GM19193 (cell line): ENCODE results near the gene SHC3.

Source experiments
- POLR2A ChIP-seq: IDR thresholded peaks from 4 replicates; pipeline ENCODE4 v1.6.1; 2011; ENCODE audit not compliant: insufficient read depth, insufficient read length; ENCODE audit errors: extremely low read depth

SHC3 gene

DNA sequence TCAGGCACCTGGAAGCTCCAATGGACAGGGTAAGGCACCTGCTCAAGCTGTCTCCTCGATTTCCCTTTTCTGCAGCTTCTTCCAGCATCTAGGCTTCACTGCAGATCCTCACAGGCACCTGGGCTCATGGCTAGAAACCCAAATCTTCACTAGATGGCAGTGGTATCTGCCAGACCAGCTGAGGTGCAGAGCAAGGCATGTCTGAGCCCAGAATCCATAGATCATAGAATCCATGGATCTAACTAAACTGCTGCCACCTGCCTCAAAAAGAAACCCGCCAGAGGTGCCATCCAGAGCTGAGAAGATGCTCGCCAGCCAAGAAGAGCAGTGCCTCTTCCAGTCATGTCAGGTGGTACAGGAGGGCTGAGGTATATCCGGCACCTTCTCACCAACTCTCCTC, 6.9 kb downstream of the SHC3 start:
- no peak for TF ChIP-seq POLR2A

DNA sequence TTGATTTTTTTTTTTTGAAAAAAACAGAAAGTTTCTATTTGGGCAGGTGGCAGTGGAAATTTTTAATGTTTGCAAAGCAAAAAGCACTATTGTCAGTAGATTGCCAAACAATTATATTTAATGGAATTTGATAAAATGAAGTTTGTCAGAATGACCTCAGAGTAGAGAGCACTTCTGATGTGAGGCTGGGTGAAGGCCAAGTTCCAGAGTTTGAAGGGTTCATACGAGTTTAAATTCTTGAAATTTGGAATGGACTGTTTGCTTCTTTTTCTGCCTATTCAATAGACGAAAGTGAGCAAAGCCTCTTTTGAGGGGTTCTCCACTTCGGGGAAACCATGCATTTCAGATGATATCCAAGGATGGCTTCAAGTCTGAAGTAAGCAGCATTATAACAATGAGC, 7.4 kb downstream of the SHC3 start:
- TF ChIP-seq POLR2A = no peak

DNA sequence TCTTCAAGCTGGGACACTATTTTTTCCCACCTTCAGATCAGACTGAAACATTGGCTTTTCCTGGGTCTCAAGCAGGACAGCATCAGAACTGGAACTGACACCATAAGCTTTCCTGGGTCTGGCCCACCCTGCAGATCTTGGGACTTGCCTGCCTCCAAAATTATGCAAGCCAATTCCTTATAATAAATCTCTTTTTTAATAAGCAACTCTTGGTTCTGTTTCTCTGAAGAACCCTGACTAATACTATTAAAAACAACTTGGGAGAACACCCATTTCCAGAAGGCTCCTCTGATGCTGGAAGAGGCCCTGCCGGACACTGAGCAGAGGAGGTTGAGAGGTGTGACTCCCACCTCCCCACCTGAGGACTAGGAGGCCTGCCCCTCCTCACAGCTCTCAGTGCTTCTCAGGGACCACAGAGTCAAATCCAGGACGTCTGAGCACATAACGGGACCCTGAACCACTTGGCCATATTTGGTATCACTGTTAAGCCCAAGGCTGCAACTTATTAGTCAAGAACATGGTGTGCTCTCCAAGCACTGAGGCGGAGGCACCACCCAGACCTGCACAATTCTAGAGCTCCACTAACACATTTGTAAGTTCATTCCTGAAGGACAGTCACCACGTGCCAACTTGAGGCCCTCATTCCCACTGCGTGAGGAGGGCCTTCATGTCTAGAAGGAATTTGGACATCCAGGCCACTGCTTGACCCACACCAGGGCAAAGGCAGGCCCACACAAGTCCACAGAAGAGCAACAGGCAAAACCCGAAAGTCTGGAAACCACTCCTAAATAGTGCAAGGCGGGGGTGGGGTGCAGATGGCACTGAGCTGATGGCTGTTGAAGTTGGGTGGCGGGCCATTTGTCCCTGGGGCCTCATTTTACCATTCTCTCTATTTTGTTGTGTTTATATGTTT, 9.5 kb downstream of the SHC3 start:
- TF ChIP-seq POLR2A = no peak

DNA sequence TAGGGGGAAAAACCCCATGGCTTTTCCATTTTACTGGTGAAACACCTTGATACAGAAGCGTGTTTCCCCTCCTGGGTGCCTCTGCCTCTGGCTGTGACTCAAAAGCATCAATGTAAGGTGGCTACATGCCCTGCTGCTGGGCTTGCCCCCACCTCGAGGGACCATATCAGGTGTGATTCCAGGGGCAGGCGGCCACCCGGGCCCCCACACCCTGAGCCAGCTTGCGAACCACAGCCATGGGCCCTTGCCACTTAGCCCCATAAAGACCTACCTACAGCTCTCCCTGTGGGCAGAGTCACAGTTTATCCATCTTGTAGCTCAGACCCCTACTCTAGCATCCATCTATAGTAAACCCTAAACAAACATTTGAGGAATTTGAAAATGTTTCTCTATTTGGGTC, 10.8 kb downstream of the SHC3 start:
- TF ChIP-seq POLR2A = no peak

DNA sequence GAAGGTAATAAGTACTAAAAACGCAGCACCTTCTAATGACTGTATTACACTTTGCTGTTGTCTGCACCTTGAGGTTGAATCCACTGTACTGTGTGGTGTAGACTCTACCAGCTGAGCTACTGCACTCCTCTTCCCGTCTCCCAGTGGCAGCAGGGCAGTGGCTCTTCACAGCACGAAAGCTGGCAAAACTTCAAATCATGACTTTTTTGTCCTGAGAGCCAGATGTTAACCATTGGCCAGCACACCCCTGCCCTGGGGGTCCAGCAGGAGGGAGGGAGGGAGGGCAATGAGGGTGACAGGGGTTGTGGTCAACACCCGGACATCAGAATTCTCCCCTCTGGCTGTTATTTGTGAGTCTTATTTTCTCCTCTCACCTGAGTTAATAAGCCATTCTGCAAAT, 11.8 kb downstream of the SHC3 start:
- TF ChIP-seq POLR2A = no peak

DNA sequence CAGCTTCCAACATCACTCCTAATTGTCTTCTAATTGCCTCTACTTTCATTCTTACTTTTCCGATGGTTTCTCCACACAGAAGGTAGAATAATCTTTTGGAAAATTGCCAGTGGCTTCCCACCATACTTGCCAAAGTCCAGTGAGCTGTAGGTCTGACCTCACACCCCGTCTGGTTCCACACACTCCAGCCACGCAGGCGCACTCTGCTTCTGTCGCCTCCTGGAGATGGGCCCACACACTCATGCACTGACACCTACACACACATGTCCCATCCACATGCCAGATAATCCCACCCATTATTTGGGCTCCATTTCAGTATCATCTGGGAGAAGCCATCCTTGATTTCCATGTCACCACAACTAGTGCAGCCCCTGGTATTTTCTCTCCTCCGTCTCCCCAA, 12.7 kb downstream of the SHC3 start:
- no peak for TF ChIP-seq POLR2A

DNA sequence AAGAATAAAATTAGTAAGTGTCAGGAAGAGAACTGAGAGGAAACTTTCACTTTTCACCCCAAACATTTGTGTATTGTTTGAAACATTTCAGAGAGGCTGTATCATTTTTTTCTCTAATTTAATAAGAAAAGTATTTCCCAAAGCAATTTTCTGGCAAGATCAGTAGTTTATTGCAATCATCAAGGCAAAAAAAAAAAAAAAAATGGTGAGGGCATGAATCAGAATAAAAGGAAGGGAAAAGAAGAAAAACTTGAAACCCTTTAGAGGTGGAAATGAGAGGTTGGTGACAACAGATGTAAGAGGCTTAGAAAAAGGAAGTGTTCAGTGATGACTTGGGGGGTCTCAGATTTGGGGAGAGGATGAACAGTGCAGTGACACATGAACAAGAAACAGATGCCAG, 13.3 kb downstream of the SHC3 start:
- no peak for TF ChIP-seq POLR2A

DNA sequence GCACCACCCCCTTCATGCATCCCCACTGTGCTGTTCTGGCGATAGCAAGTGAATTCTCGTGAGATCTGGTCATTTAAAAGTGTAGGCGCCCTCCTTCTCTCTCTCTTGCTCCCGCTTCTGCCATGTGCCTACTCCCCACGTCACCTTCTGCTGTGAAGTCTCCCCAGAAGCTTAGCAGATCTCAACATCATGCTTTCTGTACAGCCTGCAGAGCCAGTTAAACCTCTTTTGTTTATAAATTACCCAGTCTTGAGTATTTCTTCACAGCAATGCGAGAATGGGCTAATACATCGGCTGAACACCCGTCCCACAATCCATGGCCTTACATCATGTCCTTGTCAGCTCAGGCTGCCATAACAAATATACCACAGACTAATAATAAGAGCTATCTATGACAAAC, 17.4 kb downstream of the SHC3 start:
- no peak for TF ChIP-seq POLR2A

GRCh38 chr9:89160806-89161205, 17.8 kb downstream of the SHC3 start:
- TF ChIP-seq POLR2A = no peak

GRCh38 chr9:89154651-89155336, 23.8 kb downstream of the SHC3 start:
- TF ChIP-seq POLR2A = no peak

GRCh38 chr9:89154218-89154617, 24.4 kb downstream of the SHC3 start:
- no peak for TF ChIP-seq POLR2A

DNA sequence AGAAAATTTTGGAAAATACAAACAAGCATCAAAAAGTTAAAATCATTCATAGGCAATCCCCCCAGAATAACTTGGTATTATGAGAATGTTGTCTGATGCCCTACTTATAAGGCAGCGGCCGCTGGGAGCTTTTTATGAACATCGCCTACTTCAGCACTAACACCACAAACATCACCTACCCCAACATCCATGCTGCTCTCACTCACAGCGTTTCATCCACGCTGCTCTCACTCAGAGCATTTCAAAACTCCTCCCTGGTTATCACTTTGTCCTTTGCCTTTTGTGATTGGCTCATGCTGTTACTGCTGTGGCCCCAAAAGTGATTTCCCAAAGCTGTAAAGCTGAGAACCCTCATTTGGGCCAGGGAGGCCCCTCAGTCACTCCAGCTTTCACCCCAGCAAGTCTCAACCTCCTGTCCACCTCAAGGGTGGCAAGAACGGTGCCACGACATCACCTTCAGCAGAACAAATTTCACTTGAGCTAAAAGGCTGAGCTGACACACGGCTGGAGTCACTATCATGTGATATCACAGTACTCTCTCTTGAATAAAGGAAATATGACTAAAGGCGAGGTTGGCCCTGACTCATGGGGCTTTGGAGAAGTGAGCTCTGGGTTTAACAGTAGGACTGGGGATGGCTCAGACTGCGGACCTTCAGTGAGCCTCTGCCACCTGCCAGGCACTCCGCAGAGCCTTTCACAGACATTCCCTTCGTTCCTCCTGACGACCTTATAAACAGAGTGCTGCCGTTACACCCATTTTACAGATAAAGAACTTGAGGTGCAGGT, 25.2 kb downstream of the SHC3 start:
- TF ChIP-seq POLR2A = no peak

GRCh38 chr9:89149726-89150125, 28.9 kb downstream of the SHC3 start:
- TF ChIP-seq POLR2A = no peak

GRCh38 chr9:89145097-89145496, 33.5 kb downstream of the SHC3 start:
- TF ChIP-seq POLR2A = no peak

- TF ChIP-seq POLR2A = no peak
These were observed 34.4 kb downstream of the SHC3 start for GRCh38 chr9:89144238-89144637.
